GM10847 (cell line): ENCODE measurements around the gene CANT1.

Experiments
- POLR2A ChIP-seq: IDR thresholded peaks from 2 replicates; pipeline ENCODE4 v1.6.1; 2011; ENCODE audit not compliant: insufficient read length; ENCODE audit errors: extremely low read depth

CANT1 gene

DNA sequence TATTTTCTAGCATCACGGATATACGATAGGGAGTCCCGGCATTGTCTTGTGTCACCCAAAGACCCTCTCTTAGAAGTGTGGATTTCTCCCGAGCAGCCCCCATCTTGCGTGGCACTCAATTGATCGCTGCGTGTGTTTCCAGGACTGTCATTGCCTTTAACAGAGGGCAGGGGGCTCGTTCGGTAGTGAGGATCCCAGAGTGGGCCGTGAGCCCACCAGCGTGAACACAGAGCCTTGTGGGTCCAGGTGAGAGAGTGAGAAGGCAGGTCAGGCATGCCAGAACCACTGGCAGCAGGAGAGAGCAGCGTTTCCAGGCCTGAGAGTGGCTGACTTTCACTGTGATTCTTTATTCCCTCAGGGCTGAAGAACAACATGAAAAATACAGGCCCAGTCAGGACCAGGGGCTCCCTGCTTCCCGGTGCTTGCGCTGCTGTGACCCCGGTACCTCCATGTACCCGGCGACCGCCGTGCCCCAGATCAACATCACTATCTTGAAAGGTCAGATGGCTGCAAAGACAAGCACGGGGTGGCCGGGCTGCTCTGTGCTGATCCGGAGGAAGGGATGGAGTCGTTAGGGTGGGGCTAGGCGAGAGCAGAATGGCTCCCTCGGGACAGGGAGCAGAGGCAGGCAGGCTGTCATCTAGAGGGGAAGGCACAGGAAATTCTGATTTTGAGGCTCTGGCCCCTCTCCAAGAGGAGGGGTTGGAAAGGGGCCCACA is 36.8 kb upstream of the CANT1 start:
- TF ChIP-seq POLR2A: no peak

GRCh38 chr17:79045842-79046196 is 36.3 kb upstream of the CANT1 start:
- no peak for TF ChIP-seq POLR2A

- TF ChIP-seq POLR2A: no peak
Measured at GRCh38 chr17:79045001-79045729, 35.6 kb upstream of the CANT1 start.

GRCh38 chr17:79044462-79044861 is 34.9 kb upstream of the CANT1 start:
- no peak for TF ChIP-seq POLR2A

- TF ChIP-seq POLR2A: no peak
Measured at GRCh38 chr17:79043931-79044320, 34.4 kb upstream of the CANT1 start.

DNA sequence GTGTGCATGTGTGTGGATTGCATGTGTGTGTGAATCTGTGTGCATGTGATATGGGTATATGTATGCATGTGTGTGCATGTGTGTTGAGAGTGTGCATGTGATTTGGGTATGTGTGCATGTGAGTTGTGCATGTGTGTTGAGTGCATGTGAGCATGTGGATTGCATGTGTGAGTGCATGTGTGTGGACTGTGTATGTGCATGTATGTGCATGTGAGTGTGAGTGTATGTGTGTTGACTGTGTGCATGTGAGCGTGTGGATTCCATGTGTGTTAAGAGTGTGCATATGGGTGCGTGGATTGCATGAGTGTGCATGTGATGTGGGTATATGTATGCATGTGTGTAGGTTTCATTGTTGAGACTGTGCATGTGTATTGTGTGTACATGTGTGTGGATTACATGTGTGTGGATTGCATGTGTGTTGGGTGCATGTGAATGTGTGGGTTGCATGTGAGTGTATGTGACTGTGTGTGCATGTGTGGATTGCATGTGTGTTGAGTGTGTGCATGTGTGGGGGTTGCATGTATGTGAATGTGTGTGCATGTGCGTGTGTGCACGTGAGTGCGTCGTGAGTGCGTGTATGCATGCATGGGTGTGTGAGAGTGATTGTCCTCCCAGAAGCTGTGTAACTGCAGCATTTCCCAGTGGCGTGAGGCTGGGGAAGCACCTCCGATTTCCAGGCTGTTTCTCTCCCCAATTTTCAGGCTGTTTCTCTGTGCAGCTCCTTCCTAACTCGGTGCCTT is 33.8 kb upstream of the CANT1 start:
- no peak for TF ChIP-seq POLR2A

- TF ChIP-seq POLR2A: no peak
Measured at GRCh38 chr17:79042421-79043190, 33.0 kb upstream of the CANT1 start.

GRCh38 chr17:79041723-79042420 is 32.3 kb upstream of the CANT1 start:
- TF ChIP-seq POLR2A: no peak

- TF ChIP-seq POLR2A: no peak
Measured at GRCh38 chr17:79041041-79041570, 31.5 kb upstream of the CANT1 start.

- no peak for TF ChIP-seq POLR2A
Measured at GRCh38 chr17:79039886-79040285, 30.3 kb upstream of the CANT1 start.

- TF ChIP-seq POLR2A: no peak
Measured at GRCh38 chr17:79039171-79039570, 29.6 kb upstream of the CANT1 start.

DNA sequence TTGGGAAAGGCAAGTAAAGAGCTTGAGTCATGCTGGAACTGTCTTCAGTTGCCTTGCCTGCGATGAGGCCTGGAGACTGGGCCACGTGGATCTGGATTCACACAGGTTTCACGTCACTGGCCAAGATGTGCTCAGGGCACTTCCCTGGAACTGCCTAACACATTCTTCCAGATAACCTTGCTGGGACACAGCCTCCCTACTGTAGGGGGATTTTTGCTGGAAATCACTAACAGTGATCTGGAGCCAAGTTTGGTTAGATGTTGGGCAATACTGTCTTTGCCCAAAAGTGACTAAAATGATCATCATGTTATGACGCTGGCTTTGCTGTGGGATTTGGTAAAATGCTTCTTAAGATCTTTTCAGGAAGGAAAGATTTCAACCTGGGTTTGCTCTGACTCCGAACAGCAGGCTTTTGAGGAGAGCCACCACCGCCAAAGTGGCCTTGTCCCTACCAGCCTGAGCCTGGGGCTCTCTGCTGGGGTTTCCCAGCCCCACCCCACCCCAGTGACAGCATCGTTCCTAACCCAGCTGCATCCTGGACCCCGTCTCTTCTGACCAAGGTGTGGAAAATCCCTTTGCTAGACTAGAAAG is 29.1 kb upstream of the CANT1 start:
- no peak for TF ChIP-seq POLR2A

GRCh38 chr17:79036596-79036995 is 27.0 kb upstream of the CANT1 start:
- no peak for TF ChIP-seq POLR2A

DNA sequence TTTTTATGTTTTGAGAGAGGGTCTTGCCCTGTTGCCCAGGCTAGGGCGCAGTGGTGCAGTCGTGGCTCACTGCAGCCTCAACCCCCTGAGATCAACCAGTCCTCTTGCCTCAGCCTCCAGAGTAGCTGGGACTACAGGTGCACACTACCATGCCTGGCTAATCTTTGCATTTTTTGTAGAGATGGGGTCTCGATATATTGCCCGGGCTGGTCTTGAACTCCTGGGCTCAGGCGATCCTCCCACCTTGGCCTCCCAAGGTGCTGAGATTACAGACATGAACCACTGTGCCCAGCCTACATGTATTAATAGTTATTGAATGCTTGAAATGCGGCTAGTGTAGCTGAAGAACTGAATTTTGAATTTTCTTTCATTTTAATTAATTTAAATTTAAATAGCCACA is 26.6 kb upstream of the CANT1 start:
- no peak for TF ChIP-seq POLR2A

DNA sequence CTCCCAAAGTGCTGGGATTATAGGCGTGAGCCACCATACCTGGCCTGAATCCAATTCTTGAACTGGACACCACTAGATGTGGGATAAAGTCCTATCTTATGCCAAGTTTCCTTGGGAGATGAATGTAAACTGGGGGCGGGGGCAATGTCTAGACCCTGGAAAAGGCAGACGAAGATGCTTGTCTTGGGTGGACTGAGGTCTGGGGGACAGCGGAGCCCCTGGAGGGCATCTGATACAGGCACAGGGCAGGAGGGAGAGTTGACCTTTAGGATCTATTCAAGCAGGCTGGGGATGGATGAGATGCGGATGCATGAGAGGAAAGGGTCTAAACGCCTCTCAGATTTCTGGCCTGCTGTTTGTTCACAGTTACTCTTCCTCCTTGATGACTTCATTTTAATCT is 26.1 kb upstream of the CANT1 start:
- TF ChIP-seq POLR2A: no peak
